ENCODE data around the gene SMC3. TPM values are rescaled to one million over a fixed set of nuclear protein-coding genes. Genes with fewer than 3 reads are reported as not detected.

SMC3 gene
- total and polyA plus RNA-seq, 2 of the 13 experiments (the other 11 are each of a cell fraction or from before 2014, with no cell fraction given), result 11.7 to 48.0 TPM

- intact Hi-C loops (cut with micrococcal nuclease; ENCODE audit: unreplicated experiment) (loop anchor here (1.0 kb wide), 3 partner anchors 193 to 241 kb away; no protein-coding TSS in a partner anchor), in situ Hi-C loops (cut with HindIII; ENCODE audit: extremely low pct_ligation_motif_present, low pct_unique_long_range_greater_than_20kb) (loop anchor here (5.0 kb wide), 1 partner anchor 195 kb away; no protein-coding TSS in a partner anchor)
- BruUV-seq (replicated peaks), result no TSS peak
- no peaks in the 10 kb centered on the region for H3K36me3 ChIP-seq (replicated peaks in 1 of 2; ENCODE audit: control insufficient read depth in 1 of 2, insufficient read depth in 2 of 2, low read length in 2 of 2)
- no peak overlapping the region for H3K4me2 ChIP-seq (ENCODE audit: low read depth, low read length)
- H3K27ac ChIP-seq (ENCODE audit: extremely low read length, insufficient read depth, low read length), result no peak overlapping the region
- H3K4me3 ChIP-seq (replicated peaks in 1 of 3; ENCODE audit: insufficient read depth in 1 of 3, low read depth in 2 of 3, low read length in 3 of 3), result no peak overlapping the region
- FAIRE-seq, result peak; percentile 68
- CTCF ChIA-PET (ENCODE audit: low intra/inter-chr PET ratio, low total read pairs), result interaction anchor here (1.1 to 3.3 kb wide), 6 partner anchors 10 to 410 kb away, joined by 4 to 27 read pairs (median 10); no protein-coding TSS in a partner anchor
- peaks cover 0 to 3% of the 10 kb centered on the region in 2 experiments; a peak in 2 of 5 replicates for H3K27me3 ChIP-seq (ENCODE audit: control insufficient read depth in 1 of 2, insufficient read depth in 2 of 2, low read length in 2 of 2)
- TF ChIP-seq ONECUT2 (CRISPR knock-in tag; IDR thresholded peaks at IDR 0.05), result no peak
- TF ChIP-seq ZBTB21 (CRISPR knock-in tag; IDR thresholded peaks at IDR 0.05), result no peak
- TF ChIP-seq STAG1 (CRISPR knock-in tag; IDR thresholded peaks at IDR 0.05), result peak; percentile 80
- TF ChIP-seq CBX5 (CRISPR knock-in tag; IDR thresholded peaks at IDR 0.05; ENCODE audit: borderline replicate concordance), result no peak
- TF ChIP-seq PTBP1 (IDR thresholded peaks at IDR 0.05; ENCODE audit: low read depth, low read length, poor library complexity, severe bottlenecking), result no peak
- no peak for TF ChIP-seq CREB1 (IDR thresholded peaks at IDR 0.05)
- TF ChIP-seq CREB1 (CRISPR knock-in tag; IDR thresholded peaks at IDR 0.05), result peak; percentile 27; the same call in 1 of the 2 replicates
- no peak for TF ChIP-seq ZNF704 (CRISPR knock-in tag; IDR thresholded peaks at IDR 0.05; ENCODE audit: borderline replicate concordance)
- no peak for TF ChIP-seq ZNF143 (CRISPR knock-in tag; IDR thresholded peaks at IDR 0.05)
- TF ChIP-seq ELK4 (CRISPR knock-in tag; IDR thresholded peaks at IDR 0.05; ENCODE audit: borderline replicate concordance), result no peak
- TF ChIP-seq PHF5A (CRISPR knock-in tag; IDR thresholded peaks at IDR 0.05; ENCODE audit: low read depth, unreplicated experiment), result no peak
- TF ChIP-seq RCOR2 (CRISPR knock-in tag; IDR thresholded peaks at IDR 0.05), result no peak
- peak; percentile 80 for TF ChIP-seq CTCF (CRISPR knock-in tag; IDR thresholded peaks at IDR 0.05)
- no peak for TF ChIP-seq PRPF4 (IDR thresholded peaks at IDR 0.05; ENCODE audit: low read depth, low read length, poor library complexity, severe bottlenecking)
- TF ChIP-seq, protein P1, sequence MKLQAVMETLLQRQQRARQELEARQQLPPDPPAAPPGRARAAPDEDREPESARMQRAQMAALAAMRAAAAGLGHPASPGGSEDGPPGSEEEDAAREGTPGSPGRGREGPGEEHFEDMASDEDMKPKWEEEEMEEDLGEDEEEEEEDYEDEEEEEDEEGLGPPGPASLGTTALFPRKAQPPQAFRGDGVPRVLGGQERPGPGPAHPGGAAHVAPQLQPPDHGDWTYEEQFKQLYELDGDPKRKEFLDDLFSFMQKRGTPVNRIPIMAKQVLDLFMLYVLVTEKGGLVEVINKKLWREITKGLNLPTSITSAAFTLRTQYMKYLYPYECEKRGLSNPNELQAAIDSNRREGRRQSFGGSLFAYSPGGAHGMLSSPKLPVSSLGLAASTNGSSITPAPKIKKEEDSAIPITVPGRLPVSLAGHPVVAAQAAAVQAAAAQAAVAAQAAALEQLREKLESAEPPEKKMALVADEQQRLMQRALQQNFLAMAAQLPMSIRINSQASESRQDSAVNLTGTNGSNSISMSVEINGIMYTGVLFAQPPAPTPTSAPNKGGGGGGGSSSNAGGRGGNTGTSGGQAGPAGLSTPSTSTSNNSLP (IDR thresholded peaks at IDR 0.05; ENCODE audit: low read depth, low read length), result peak; percentile 44; the same call in 1 of the 2 replicates
- TF ChIP-seq SMC3 (IDR thresholded peaks at IDR 0.05; ENCODE audit: low read length), result peak; percentile 80
- no peak for TF ChIP-seq EEA1 (CRISPR knock-in tag; IDR thresholded peaks at IDR 0.05; ENCODE audit: borderline replicate concordance)
- no peak for TF ChIP-seq ZNF781 (CRISPR knock-in tag; IDR thresholded peaks at IDR 0.05; ENCODE audit: borderline replicate concordance, not compliant biosample characterization)
- TF ChIP-seq RAD21 (CRISPR knock-in tag; IDR thresholded peaks at IDR 0.05), result peak; percentile 72
- H4K20me1 ChIP-seq (ENCODE audit: insufficient read depth, low read length), result no peaks in the 10 kb centered on the region
- peak; percentile 54 for DNase-seq (ENCODE audit: low spot score)
- under 1% methylated on average over 8 of the region's 8 CpGs for WGBS (ENCODE audit: low lambda C conversion rate)
- POLR2A ChIA-PET, result no interaction called here
- no peaks in the 10 kb centered on the region for H3K4me1 ChIP-seq (ENCODE audit: insufficient read depth, low read length)
- H3K79me2 ChIP-seq (ENCODE audit: insufficient read depth, low read length), result no peaks in the 10 kb centered on the region
- no peaks in the 10 kb centered on the region for H3K9me3 ChIP-seq (ENCODE audit: low read length)
- ATAC-seq, result peak; percentile 60; the same call in 2 of the 3 replicates
- H3K9ac ChIP-seq (ENCODE audit: insufficient read depth, low read depth, low read length), result no peak overlapping the region
- H2AFZ ChIP-seq (ENCODE audit: low read length), result no peak overlapping the region
Observed at GRCh38 chr10:110547139-110547761, 20.2 kb upstream of the SMC3 start.
